Ishikawa (cell line): ENCODE data around the gene NPIPA1.

ENCODE experiments used
- CEBPB ChIP-seq: IDR thresholded peaks from 2 replicates; pipeline ENCODE4 v1.6.1; 2012
- CREB1 ChIP-seq: IDR thresholded peaks from 2 replicates; pipeline ENCODE4 v1.6.1; 2012; ENCODE audit warnings: low read depth
- EGR1 ChIP-seq: IDR thresholded peaks from 2 replicates; pipeline ENCODE4 v1.6.1; 2012
- EP300 ChIP-seq: IDR thresholded peaks from 2 replicates; pipeline ENCODE4 v1.6.1; 2012; ENCODE audit warnings: borderline replicate concordance
- FOXM1 ChIP-seq: IDR thresholded peaks from 2 replicates; pipeline ENCODE4 v1.6.1; 2012; ENCODE audit warnings: low read depth, borderline replicate concordance
- NFIC ChIP-seq: IDR thresholded peaks from 2 replicates; pipeline ENCODE4 v1.6.1; 2012
- REST ChIP-seq: IDR thresholded peaks from 2 replicates; pipeline ENCODE4 v1.6.1; 2012; ENCODE audit warnings: low read depth, mild to moderate bottlenecking
- TAF1 ChIP-seq: IDR thresholded peaks from 2 replicates; pipeline ENCODE4 v1.6.1; 2012; ENCODE audit warnings: low read depth, mild to moderate bottlenecking
- YY1 ChIP-seq: IDR thresholded peaks from 2 replicates; pipeline ENCODE4 v1.6.1; 2012; ENCODE audit warnings: low read depth
- ZBTB7A ChIP-seq: IDR thresholded peaks from 2 replicates; pipeline ENCODE4 v1.6.1; 2012; ENCODE audit warnings: low read depth
- TF ChIP-seq, protein P1 (sequence below): IDR thresholded peaks from 2 replicates; pipeline ENCODE4 v1.6.1; 2012
- TF ChIP-seq, protein P2 (sequence below): IDR thresholded peaks from 2 replicates; pipeline ENCODE4 v1.6.1; 2012

GRCh38 chr16:14958970-14959369 is 21.7 kb downstream of the NPIPA1 start:
- no peak for TF ChIP-seq CEBPB
- TF ChIP-seq, protein P1, sequence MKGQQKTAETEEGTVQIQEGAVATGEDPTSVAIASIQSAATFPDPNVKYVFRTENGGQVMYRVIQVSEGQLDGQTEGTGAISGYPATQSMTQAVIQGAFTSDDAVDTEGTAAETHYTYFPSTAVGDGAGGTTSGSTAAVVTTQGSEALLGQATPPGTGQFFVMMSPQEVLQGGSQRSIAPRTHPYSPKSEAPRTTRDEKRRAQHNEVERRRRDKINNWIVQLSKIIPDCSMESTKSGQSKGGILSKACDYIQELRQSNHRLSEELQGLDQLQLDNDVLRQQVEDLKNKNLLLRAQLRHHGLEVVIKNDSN: no peak
- TF ChIP-seq REST: no peak
- TF ChIP-seq EP300: no peak
- TF ChIP-seq TAF1: no peak
- TF ChIP-seq NFIC: no peak
- TF ChIP-seq EGR1: no peak
- TF ChIP-seq, protein P2, sequence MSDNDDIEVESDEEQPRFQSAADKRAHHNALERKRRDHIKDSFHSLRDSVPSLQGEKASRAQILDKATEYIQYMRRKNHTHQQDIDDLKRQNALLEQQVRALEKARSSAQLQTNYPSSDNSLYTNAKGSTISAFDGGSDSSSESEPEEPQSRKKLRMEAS: no peak
- TF ChIP-seq FOXM1: no peak
- TF ChIP-seq YY1: no peak
- no peak for TF ChIP-seq ZBTB7A
- TF ChIP-seq CREB1: no peak
